Panc1 (cell line): ENCODE measurements around the gene LMF1.

Experiments used
- CTCF ChIP-seq: fragments of 450-650 bp; IDR thresholded peaks from 2 replicates; pipeline ENCODE4 v1.5.1; 2017; ENCODE audit warnings: mild to moderate bottlenecking
- POLR2AphosphoS5 ChIP-seq: IDR thresholded peaks from 2 replicates; pipeline ENCODE4 v1.6.1; 2012; ENCODE audit warnings: mild to moderate bottlenecking, low read depth, low read length, moderate library complexity
- TF ChIP-seq, protein P1 (sequence below), 2 experiments: IDR thresholded peaks; 2 replicates each; pipeline ENCODE4 v1.6.1; 2011 to 2012; ENCODE audit warnings: low read depth in 2 of 2, control low read depth in 1 of 2, low read length in 1 of 2, mild to moderate bottlenecking in 1 of 2, moderate library complexity in 1 of 2; ENCODE audit not compliant: insufficient read depth in 1 of 2

- no peak for TF ChIP-seq CTCF
- TF ChIP-seq, protein P1, sequence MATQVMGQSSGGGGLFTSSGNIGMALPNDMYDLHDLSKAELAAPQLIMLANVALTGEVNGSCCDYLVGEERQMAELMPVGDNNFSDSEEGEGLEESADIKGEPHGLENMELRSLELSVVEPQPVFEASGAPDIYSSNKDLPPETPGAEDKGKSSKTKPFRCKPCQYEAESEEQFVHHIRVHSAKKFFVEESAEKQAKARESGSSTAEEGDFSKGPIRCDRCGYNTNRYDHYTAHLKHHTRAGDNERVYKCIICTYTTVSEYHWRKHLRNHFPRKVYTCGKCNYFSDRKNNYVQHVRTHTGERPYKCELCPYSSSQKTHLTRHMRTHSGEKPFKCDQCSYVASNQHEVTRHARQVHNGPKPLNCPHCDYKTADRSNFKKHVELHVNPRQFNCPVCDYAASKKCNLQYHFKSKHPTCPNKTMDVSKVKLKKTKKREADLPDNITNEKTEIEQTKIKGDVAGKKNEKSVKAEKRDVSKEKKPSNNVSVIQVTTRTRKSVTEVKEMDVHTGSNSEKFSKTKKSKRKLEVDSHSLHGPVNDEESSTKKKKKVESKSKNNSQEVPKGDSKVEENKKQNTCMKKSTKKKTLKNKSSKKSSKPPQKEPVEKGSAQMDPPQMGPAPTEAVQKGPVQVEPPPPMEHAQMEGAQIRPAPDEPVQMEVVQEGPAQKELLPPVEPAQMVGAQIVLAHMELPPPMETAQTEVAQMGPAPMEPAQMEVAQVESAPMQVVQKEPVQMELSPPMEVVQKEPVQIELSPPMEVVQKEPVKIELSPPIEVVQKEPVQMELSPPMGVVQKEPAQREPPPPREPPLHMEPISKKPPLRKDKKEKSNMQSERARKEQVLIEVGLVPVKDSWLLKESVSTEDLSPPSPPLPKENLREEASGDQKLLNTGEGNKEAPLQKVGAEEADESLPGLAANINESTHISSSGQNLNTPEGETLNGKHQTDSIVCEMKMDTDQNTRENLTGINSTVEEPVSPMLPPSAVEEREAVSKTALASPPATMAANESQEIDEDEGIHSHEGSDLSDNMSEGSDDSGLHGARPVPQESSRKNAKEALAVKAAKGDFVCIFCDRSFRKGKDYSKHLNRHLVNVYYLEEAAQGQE (IDR thresholded peaks at IDR 0.05; ENCODE audit: insufficient read depth in 1 of 2, low read depth in 2 of 2, low read length in 1 of 2) = no peak
- TF ChIP-seq POLR2AphosphoS5 = no peak
Measured at GRCh38 chr16:832652-833336, 138.0 kb downstream of the LMF1 start.
